GM18498 (cell line): ENCODE results near the gene DNAJA3.
A peak's percentile ranks its signal among the peaks of the same experiment; 100 is the strongest.
"Not testable (repeated sequence)": the region's sequence is repeated elsewhere in the genome, so short reads cannot be mapped to it uniquely, and the experiment has no call there.

ENCODE experiments used
- ATAC-seq: cut with Tn5 transposase; IDR thresholded peaks from one replicate; pipeline ENCODE4 v1.9.1; 2021; ENCODE audit warnings: mild to moderate bottlenecking, moderate library complexity; ENCODE audit not compliant: unreplicated experiment

The DNAJA3 gene

GRCh38 chr16:4386951-4387565 lies 38.6 kb upstream of the DNAJA3 start:
- ATAC-seq, result no peak

GRCh38 chr16:4387781-4388180 lies 37.9 kb upstream of the DNAJA3 start:
- ATAC-seq, result no peak

- ATAC-seq, result no peak
These were observed 37.2 kb upstream of the DNAJA3 start for GRCh38 chr16:4388271-4389021.

GRCh38 chr16:4389051-4389955 lies 36.4 kb upstream of the DNAJA3 start:
- ATAC-seq, result no peak

GRCh38 chr16:4390266-4391260 lies 35.1 kb upstream of the DNAJA3 start:
- no peak for ATAC-seq

GRCh38 chr16:4391631-4392381 lies 33.9 kb upstream of the DNAJA3 start:
- no peak for ATAC-seq

- ATAC-seq, result no peak
These were observed 33.1 kb upstream of the DNAJA3 start for GRCh38 chr16:4392382-4393239.

GRCh38 chr16:4393240-4393600 lies 32.4 kb upstream of the DNAJA3 start:
- no peak for ATAC-seq

- ATAC-seq, result not testable (repeated sequence)
These were observed 31.8 kb upstream of the DNAJA3 start for GRCh38 chr16:4393850-4394249.

GRCh38 chr16:4395055-4395726 lies 30.5 kb upstream of the DNAJA3 start:
- no peak for ATAC-seq

- ATAC-seq, result no peak
These were observed 26.5 kb upstream of the DNAJA3 start for GRCh38 chr16:4399001-4399730.

GRCh38 chr16:4401094-4401501 lies 24.6 kb upstream of the DNAJA3 start:
- no peak for ATAC-seq

- no peak for ATAC-seq
These were observed 24.2 kb upstream of the DNAJA3 start for GRCh38 chr16:4401510-4401909.

GRCh38 chr16:4402439-4403132 lies 23.1 kb upstream of the DNAJA3 start:
- peak; percentile 62 for ATAC-seq

- ATAC-seq, result no peak
These were observed 22.3 kb upstream of the DNAJA3 start for GRCh38 chr16:4403133-4403949.
